GM18867 (cell line): Measurements from ENCODE around the gene GBGT1.
"Not testable (repeated sequence)": the region's sequence is repeated elsewhere in the genome, so short reads cannot be mapped to it uniquely, and the experiment has no call there.

Experiments
- ATAC-seq: cut with Tn5 transposase; IDR thresholded peaks from one replicate; pipeline ENCODE4 v1.9.1; 2021; ENCODE audit warnings: mild to moderate bottlenecking, moderate library complexity; ENCODE audit not compliant: unreplicated experiment

GBGT1 gene

DNA sequence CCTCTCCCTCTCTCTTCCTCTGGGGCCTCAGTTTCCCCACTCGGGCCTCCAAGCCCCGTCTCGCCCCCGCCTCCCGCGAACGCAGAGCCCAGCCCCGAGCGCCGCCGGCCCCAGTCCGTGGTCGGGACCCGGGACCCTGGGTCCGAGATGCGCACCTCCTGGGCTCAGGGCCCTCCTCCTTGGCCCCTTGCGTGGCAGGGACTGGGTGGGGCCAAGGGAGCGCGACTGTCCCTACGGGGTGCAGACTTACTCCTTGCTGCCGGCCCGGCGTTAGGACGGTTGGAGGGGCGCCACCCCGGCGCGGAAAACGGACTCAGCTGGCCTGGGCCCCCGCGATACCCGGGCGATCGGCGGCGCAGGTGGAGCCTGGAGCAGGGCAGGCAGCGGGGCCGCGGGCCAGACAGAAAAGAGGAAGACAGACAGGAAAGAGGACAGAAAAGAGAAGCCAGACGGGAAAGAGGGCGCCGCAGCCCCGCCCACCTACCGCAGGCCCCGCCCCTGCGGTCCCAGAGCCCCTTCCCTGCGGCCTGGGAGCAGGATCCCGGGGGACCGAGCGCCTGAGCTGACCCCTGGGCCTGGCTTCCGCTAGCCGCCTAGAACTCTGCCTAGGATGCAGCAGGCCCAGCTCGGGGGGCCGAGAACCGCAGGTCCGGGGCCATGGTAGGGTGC is at the start of gene GBGT1:
Gene GBGT1 (minus strand): TSS at position 411 of the 669 bp plus-strand sequence. CDS start 1,502 bp downstream, outside the sequence.
- no peak for ATAC-seq

DNA sequence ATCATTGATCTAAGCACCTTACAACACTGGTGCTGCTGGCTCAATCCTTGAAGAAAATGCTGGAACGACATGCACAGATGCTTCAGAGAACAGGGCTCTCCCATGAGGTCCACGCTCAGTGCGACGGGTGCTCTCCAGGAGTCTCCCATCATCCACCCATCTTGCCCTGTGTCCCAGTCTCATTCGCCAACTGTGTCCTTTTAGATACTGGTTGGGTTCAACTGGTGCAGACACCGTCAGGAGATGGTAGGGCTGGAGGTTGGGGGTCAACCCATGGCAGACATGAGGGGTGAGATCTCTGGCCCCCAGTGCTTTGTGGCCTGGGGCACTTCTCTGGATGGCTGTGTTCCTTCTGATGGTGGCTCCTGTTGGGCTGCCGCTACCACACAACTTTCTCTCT is 46.9 kb upstream of the GBGT1 start:
- no peak for ATAC-seq

DNA sequence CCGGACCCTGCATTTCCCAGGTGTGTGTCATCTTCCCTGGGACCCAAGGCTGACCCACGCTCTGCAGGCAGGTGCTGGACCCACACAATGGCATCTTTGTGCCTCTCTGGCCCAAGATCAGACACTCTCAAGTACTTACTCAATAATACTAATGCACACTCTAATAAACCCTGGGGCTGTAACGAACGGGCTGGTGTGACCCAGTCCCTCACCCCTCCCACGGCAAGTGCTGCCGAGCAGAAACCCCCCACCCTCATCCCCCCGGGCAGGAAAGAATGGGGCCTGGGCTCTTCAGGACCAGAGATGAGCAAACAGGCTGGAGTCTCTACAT is 46.5 kb upstream of the GBGT1 start:
- no peak for ATAC-seq

DNA sequence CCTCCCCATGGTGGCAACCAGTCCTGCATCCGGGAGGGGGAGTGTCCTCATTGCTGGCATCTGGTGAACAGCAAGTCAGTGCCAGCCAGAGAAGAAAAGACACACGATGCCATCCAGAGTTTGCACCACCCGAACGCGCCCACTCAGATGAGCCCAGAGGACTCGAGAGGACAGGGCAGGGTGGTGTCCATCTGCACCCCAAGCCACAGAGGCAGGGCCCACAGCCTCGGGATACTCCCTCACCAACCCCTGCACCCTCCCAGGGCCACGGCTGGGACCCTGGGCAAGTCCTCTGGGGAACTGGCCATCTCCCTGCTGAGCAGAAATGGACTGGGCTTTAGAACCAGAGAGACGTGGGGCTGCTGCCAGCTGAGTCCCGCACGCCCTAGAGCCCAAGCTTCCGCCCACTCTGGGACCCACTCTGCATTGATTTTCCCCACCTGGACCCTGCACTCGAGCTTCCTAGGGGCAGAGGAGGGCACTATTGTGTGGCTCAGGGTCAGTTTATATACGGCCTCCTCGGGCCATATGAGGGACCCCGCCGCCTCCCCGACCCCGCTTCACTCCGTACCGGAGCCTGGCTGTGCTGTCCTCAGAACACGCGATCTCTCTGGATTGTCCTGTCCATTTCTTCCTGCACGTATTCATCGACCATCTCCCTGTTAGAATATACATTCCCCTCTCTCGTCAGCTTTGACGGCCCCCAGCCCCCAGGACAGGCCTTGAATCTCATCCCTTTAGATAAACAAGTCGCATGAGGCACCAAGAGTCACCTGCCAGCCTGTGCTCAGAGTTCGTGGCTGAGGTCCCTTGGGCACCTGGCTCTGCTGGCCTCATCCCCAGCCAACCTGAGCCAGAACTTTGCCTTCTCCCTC is 45.9 kb upstream of the GBGT1 start:
- not testable (repeated sequence) for ATAC-seq

DNA sequence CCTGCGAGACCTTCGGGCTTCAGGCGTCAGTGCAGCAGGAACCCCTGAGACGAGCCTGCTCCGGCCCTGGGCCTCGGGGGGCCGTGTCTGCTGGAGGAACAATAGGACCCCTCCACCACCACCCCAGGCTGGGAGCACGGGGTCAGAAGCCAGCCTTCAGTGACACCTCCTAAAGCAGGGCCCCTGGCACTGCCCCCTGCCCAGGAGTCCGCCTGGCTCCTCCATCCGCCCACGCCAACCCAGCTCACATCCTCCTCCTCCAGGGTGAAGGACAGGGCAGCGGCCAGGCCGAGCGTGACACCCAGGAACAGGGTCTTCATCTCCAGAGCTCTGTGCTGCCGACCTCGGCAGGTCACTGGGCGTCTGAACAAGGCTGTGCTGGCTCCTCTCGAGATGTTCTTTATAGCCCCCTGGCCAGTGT is 45.2 kb upstream of the GBGT1 start, which contains the start of gene OBP2B:
Gene OBP2B (minus strand): TSS at position 371 of the 421 bp plus-strand sequence. CDS start 51 bp downstream, at position 320.
- ATAC-seq: not testable (repeated sequence)

DNA sequence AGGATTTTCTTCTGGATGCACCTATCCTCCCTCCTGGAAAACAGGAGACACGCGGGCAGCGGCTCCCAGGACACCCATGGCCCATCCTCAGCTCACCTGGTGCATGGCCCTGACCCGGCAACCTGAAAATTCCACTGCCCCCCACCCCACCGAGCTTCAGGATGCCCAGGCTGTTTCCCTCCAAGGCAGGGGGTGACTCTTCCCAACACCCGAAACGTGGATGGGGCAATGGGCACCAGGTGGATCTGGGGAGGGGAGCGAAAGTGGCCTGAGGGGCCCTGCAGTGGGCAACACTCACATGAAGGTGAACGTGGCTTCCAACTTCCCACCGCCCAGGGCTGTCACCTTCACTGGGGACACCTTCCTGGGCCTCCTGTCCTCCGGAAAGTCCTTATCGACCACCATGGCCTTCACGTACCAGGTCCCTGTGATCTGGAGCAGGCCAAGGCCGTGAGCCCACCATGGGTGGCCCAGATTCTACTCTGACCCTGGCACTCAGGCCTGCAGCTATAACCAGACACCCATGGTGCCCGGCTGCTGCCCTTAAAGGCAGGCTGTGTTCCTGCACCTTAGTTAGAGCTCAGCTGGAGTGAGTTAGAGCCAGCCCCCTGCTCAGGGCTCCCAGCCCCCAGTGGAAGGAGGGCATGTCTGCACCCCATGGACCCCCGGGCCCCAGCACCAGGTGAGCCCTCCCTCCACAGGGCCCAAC is 44.6 kb upstream of the GBGT1 start:
- not testable (repeated sequence) for ATAC-seq

DNA sequence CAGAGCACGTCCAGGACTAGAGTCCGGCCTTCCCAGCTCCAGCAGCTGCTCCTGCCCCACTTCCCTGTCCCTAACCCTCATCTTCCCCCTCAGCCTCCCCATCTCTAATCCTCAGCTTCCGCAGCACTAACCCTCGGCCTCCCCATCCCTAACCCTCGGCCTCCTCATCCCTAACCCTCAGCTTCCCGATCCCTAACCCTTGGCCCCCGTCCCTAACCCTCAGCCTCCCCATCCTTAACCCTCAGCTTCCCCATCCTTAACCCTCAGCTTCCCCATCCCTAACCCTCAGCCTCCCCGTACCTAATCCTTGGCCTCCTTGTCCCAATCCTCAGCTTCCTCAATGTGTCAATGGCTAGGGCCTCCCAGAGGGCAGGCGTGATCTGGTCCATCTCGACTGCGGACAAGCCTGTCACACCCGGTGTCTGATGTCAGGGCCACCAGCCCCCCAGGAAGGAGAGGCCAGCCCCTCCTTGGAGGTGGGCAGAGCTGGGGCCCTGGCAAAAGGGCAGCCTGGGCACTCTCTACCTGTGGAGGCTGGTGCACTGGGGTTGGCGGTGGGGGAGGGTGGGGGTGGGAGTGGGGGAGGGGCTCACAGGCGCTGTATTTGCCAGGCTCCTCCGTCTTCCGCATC is 43.9 kb upstream of the GBGT1 start:
- no peak for ATAC-seq

DNA sequence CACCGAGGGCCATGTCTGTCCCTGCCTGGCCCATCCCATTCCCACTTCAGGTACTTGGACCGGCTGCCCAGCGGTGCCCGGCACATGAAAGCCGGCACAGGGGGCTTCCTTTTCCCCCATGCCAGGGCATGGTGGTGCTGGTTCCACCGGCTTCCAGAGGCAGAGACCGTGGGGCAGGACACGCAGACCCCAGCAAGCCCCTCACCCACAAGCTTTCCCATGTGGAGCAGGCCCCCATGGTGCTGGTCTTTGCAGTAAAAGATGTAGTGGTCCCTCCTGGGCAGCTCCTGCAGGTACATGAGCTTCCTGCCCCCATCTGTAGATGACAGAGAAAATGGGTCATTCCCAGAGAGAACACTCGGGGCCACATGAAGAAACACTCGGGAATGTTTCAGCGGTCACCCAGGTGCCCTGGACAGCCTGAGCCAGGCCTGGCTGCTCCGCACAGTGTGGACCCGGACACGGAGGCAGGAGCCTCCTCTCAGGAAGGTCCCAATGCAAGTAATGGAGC is 43.4 kb upstream of the GBGT1 start:
- no peak for ATAC-seq

DNA sequence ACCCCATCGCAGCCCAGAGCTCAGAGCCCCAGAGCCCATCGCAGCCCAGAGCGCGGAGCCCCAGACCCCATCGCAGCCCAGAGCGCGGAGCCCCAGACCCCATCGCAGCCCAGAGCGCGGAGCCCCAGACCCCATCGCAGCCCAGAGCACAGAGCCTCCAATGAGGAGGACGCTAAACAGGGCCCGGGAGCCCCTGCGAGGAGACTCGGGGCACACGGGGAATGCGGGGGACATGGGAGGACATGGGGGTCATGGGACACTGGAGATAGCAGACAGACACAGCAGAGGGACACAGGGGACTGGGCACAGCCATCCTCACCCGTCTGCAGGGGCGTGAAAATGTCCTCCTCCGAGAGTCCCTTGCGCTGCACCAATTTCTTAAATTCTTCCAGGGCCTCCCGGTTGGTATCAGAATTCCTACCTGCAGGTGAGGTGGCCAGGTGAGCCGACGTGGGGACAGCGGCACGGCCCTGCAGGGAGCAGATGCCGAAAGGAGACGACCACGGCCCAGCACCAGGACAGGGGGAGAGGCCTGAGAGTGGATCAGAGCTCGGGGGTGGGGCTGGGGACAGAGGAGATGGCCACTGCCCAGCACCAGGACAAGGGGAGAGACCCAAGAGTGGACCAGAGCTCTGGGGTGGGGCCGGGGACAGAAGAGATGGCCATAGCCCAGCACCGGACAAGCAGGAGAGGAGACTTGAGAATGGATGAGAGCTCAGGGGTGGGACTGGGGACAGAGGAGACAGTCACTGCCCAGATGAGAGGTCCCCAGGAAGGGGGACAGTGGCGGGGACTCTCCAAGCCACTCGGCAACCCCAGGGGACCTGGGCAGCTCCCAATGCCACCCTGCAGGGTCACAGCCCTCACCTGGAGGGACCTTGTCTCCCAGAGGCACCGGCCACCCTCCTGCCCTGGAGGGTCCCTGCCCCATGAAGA is 42.5 kb upstream of the GBGT1 start:
- ATAC-seq: no peak

DNA sequence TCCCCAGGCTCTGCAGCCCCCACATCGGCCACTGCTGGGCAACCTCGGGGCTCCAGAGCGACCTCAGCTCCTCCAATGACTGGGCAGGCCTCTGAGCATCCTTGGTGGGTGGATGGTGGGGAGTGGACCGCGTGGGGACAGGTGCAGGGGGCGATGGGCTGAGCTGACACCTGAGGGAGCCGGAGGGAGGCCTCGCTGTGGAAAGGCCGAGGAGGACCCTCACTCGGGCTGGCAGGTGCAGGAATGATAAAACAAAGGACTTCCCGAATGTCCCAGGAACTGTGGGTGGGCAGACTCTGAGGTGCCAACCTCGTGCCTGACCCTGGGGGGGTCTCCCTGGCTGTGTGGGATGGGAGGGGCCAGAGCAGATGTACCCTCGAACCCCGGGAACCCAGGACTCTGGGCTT is 41.8 kb upstream of the GBGT1 start:
- ATAC-seq: not testable (repeated sequence)

DNA sequence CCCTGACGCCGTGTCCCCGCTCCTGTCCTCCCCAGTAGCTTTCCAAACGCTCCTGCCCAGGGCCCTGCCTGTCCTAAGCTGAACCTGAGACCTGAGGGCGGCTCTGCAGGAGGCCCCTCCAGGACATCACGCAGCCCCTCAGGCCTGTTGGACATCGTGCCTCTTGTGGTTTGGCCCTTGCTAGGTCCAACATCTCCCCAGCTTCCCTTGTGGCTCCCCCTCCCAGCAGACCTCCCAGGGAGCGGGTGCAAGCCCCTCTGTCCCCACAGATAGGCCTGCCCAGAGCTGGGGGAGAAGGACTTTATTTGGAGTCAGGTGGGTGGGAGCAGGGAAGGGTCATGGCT is 41.3 kb upstream of the GBGT1 start:
- ATAC-seq: no peak

DNA sequence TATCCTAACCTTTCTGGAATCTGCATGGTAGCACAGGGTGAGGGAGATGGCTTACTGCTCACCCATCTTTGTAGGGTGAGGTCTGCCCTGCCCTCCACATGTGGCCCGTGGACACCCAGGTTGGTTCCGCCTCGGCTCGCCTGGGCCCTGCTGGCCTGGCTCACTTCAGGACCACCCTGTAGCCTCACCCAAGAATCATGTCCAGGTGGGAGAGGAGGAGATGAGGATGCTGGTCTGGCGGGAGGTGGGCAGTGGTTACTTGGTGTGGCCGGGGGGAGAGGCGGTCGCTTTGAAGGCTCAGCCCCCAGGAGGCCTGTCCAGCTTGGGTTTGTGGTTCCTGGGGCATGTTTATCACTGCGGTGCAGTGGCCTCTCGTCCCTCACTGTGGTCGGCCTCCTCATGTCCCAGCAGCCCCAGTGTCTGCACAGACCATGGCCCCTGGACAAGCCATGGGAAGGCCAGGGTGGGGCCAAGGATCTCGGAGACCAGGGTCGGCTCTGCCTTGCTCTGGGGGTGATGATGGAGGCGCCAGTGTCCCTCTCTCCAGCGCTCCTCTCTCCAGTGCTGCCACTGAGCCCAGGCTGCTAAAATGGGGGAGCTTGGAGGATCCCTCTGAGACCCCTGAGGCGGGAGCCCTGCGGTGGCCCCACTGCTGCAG is 40.8 kb upstream of the GBGT1 start:
- no peak for ATAC-seq

DNA sequence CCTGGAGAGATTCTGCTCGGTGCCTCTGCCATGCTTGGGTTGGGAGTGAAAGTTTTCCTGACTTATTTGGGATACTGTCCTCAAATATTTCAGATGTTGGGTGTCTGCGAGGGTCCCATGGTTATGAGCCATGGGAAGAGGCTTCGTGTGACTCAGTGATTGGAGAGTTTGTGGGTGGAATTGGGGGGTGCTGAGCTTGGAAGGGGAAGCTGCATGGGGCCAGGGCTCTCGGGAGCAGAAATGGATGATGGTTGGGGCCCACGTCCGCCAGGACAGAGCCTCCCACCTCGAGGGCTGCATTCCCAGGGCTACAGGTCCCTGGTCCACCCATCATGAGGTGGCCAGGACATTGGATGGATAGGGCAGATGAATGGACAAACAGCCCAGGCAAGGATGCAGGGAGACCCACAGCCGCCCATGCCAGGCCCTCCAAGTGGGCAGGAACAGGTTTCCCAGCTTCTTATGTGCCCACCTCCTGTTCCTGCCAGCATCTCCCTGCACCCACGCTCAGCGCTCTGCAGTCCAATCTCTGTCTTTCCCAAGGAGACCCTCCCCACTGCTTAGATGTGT is 39.9 kb upstream of the GBGT1 start:
- no peak for ATAC-seq

DNA sequence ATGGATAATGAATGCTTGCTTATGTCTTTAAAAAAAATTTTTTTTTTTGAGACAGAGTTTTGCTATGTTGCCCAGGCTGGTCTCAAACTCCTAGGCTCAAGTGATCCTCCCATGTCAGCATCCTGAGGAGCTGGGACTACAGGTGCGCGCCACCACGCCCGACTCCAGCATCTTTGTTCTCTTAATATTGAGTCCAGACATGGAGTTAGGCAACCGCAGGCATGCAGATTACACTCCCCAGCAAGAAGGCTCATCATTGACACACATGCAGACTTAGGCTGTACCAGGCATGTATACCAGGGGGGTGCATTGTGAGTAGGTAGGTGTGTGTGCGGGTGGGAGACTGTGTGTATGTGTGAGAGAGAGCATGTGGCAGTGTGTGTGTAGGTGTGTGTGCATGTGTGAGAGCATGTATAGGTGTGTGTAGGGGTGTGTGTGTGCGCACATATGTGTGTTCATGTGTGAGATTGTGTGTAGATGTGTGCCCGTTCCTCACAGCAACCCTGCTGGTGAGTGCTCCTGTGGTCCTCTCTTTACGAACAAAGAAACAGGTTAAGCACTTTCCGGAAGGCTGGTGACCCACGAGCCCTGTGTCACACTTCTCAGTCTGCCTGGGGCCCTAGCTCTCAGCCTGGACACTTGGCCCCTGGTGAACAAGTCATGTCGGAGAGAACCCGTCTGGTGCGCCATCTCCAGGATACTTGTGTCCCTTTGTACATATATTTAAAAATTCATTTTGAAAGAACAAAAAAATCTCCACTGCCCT is 39.2 kb upstream of the GBGT1 start:
- no peak for ATAC-seq

DNA sequence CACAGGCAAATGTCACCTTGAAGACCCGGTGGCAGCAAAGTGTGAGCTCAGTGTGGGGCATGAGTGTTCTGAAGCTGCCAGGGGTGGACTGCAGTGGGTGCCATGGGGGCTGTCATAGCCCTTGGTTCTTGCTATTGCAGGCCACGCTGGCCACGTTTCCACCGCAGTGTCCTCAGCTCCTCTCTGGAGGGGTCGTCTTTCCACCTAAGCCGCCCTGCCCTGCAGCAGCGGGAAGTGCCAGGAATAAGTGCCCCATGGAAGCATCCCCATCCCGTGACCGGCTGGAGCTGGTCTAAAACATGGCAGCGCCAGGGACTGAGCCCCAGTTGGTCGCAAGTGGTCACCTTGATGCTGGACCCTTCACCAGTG is 38.4 kb upstream of the GBGT1 start:
- no peak for ATAC-seq

DNA sequence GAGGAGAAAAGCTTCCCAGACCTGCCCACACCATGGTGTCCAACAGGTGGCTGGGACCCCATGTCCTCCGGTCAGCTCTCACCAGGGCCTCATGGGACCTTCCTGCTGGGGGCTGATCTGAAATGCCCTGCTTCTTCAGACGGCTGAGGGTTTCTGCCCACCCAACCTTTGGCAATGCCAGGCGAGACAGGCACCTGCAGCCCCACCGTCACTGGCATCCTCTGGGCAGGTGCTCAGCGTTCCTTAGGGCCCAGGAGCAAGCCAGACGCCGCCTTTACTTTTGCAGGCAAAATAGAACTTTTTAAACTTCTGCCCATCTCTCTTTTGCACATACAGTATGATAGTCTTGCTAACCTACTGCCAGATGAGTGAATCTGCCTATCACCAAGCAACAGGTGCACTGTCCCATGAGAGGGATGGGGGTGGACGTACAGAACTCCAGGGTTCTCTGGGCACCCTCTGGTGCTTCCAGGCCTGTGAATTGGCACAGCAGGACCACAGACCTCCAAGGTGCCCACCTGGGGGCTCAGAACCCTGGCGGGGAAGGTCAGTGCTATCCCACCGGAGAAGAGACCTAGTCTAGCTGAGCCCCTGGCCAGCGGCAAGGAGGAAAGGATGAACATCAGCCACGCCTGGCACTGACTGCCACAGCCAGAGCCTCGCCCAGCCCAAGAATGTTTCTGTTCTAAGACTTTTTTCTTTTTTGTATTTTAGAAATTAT is 37.9 kb upstream of the GBGT1 start:
- ATAC-seq: no peak

DNA sequence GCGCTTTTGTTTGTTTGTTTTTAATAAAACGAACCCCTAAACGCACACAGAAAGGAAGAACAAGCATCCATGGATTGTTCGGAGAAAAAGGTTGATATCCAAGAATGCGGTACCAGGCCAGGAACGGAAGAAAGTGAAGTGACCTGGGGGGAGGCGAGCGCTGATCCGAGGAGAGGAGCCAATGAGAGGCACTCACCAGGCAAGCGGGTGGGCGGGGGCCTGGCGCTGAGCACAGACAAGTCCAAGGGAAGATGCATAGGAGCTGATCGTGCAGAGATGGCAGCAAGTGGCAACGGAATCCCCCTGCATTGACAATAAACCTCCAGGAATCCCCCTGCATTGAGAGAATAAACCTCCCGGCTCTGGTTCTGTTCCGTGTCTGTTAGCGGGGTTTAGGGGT is 36.9 kb upstream of the GBGT1 start:
- ATAC-seq: no peak
